Stimulated activated CD4-positive, alpha-beta T cell treated with anti-CD3 and anti-CD28 coated beads, Interleukin-1b, Interleukin-23, amount 100 ng/mL, for 48 hours (primary cell): ENCODE measurements around the gene ITGA5.
A peak's percentile ranks its signal among the peaks of the same experiment; 100 is the strongest.

Source experiments
- DNase-seq: peaks from one replicate; pipeline ENCODE4 v3.0.0-alpha.2; 2020

Gene ITGA5

GRCh38 chr12:54429014-54429471 lies 10.0 kb upstream of the ITGA5 start:
- DNase-seq = no peak

DNA sequence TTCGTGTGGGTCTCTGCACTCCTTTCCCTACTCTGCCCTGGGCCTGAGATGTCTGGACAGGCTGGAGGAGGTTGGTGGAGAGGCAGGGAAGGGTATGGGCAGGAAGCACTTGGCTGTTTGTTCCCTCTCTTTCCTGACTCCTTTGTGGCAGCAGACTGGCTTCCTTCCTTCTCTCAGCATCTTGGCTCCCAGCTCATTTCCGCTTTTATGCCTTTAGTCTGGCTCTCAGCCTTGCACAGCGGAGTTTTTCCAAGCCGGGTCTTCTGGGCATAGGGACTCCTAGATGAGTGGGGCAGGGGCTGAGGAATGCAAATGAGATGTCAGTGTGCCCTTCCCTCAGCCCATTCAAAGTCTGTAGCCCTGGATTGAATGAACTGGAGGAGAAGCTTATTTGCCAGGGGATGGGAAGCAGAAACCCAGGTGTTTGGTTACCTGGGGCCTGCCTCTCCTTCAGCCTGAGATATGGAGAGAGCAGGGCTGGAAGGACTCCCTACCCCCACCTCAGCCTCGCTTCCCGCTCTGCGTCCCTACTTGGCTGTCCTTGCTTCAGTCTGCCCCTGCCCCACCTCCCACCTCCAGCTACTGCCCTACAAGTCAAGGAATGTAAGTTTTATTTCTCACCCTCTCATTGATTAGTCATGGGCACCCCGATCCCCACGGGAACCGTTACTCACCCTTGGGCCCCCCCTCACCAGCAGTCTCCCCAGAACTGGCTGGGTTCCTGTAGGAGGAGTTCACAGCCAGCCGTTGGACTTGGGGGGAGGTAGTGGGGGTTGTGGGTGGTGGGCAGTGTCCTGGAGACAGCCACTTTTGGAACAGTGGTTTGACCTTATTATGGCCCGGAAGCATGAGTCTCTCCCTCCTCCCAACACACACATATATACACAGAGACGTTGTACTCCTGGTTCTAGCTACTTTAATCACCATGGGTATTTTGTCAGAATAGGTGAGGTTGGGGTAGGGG lies 9.3 kb upstream of the ITGA5 start:
- DNase-seq = no peak

- DNase-seq = no peak
Observed at GRCh38 chr12:54427106-54427505, 8.0 kb upstream of the ITGA5 start.

DNA sequence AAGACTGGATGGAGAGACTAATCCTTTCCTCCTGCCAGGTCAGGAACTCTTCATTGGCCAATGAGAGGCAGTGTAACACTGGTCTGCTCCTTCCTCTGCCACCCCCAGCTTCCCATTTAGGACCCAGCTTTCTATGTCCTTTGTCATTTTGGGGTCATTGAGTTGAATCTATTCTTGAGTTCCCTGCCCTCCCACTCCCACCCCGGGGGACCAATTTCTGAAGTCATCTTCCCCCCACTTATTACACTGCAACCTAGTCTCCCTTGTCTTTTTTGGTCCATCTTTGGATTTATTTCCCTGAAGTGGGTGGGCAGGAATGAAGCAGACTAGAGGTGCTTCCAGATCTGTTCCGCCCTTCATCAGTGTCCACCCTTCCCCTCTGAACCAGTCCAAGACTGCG lies 7.6 kb upstream of the ITGA5 start:
- no peak for DNase-seq

DNA sequence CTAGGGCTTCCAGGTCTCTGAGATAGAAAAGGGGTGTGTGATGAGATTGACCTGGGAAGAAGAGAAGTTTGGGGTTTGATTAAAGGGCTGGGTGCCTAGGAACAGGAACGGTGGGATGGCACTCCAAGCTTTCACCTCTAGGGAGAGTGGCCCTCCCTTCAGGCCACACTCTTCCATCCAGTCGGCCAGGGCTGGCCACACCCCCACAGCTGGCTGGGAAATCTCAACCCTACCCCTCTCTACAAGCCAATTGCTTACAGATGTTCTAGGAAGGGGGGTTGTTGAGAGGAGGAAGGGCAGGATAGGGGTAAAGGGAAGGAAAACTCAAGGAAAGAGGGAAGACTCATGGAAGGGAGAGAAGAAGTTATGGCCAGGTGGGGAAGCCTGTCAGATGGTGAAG lies 6.6 kb upstream of the ITGA5 start:
- DNase-seq = no peak

- no peak for DNase-seq
Observed at GRCh38 chr12:54424224-54424623, 5.2 kb upstream of the ITGA5 start.

DNA sequence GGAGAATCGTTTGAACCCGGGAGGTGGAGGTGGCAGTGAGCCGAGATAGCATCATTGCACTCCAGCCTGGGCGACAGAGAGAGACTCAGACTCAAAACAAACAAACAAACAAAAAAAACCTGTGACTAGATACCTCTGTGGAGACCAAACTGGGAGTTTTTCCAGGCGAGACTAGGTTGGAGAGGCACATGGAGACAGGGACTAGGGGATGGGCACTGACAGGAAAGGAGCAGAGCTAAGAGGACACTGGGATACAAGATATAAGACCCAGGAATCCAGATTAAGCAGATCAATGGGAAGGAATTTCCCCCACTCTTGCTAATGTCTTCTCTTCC lies 4.7 kb upstream of the ITGA5 start:
- no peak for DNase-seq

GRCh38 chr12:54421879-54422250 lies 2.8 kb upstream of the ITGA5 start:
- DNase-seq = no peak

- no peak for DNase-seq
Observed at GRCh38 chr12:54421175-54421878, 2.3 kb upstream of the ITGA5 start.

GRCh38 chr12:54420766-54421144 lies 1.7 kb upstream of the ITGA5 start:
- no peak for DNase-seq

GRCh38 chr12:54418441-54419087 lies 502 bp downstream of the ITGA5 start:
- DNase-seq = no peak

GRCh38 chr12:54417712-54418440 lies 1.2 kb downstream of the ITGA5 start:
- no peak for DNase-seq

GRCh38 chr12:54416687-54417603 lies 2.1 kb downstream of the ITGA5 start:
- no peak for DNase-seq

DNA sequence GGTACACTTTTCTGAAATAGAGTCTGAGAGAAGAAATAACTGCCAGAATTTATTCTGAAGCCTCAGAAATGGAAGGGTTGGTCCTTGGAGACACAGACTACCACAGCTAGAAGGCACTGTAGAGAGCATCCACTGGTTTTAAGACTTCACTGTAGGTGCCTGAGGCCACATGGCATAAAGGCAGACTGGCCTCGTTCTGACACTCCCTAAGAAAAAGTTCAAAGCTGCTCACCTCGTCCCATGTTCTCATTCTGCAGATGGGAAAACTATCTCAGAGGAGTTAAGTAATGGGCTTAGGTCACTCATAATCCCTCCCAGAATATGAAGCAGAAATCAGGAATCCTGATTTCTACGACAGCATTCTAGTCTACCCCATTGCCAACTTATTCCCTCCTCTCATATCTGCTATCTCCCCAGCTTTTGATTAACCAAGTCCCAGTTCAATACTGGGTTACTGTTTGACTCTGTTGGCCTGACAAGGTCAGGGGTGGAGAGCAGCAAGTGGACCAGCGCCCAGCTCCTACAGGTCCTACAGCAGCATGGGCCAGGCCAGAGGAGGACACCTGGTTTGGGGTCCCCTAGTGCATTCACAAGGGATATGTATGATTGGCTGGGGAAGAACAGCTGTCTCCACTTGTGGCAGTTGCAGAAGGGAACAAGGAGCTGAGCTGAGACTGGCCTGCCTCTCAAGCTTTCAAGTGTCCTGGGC lies 3.7 kb downstream of the ITGA5 start:
- no peak for DNase-seq

GRCh38 chr12:54413284-54414190 lies 5.5 kb downstream of the ITGA5 start:
- DNase-seq = peak; percentile 52

GRCh38 chr12:54412786-54413185 lies 6.3 kb downstream of the ITGA5 start:
- no peak for DNase-seq

DNA sequence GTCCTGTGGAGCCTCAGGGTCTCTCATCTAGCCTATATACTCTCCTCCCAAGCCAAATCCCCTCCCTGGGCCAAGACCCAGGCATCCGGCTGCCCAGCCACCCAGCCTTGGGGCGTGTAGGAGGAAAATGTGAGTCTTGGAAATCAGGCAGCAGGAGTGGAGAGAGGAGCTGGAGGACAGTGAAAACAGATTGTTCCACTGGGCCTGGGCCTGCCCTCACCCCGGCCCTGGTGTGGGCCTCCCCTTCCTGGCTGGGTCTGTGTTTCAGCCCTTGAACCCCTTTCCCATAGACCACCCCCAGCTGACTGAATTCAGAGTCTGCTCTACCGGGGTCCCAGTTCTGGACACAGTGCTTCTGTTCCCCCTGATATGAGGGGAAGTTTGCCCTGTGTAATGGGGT lies 6.7 kb downstream of the ITGA5 start:
- no peak for DNase-seq

DNA sequence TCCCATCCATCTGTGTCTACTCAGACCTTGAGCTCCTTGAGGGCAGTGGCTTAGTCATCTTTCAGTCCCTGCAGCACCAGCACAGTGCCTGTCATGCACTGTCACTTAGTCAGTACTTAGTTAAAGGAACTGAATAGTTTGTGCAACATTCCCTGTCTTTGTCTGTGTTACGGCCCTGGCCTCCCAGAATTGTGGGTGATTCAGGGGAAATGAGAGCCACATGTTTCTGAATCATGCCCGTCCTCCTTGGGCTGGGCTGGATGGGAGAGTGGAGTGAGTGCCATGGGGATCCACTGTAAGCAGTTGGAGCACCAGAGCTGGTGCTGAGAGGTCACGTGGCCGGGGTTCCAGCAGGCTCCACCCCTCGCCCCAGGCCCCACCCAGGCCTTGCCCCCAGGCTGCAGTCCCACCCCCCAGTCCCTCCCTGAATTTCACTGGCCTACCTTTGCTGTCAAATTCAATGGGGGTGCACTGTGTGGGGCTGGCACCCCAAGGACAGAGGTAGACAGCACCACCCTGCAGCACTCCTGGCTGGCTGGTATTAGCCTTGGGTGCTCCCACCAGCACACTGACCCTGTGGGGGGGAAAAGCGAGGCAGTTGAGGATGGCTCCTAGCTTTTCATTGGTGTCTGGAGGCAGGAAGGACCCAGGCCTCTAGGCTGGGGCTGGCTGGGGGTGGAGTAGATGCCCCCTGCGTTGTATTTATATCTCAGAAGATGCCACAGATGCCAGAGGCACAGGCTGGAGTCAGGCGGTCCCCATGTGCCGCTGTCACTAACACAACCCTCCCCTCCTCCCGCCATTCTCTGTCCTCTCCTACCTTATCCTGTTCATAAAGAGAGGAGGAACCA lies 7.5 kb downstream of the ITGA5 start:
- DNase-seq = peak; percentile 62

DNA sequence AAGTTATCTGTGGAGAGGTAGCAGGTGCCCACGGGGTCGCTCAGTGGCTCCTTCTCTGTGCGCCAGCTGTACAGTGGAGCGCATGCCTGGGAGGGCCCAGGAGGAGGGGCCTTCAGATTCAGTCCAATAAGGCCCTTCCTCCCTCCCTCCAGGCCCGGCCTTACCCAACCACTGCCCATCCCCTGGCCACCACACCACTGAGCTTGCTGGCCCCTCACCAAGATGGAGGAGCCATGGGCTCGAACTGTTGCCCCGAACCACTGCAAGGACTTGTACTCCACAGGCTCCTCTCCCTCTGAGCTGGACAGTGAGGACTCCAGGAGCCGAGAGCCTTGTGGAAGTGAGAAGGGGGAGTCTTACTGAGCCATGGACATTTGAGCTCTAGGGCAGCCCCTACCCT lies 9.8 kb downstream of the ITGA5 start:
- no peak for DNase-seq
